Measurements from ENCODE around the gene SLC44A1. TPM values are rescaled to one million over a fixed set of nuclear protein-coding genes. Genes with fewer than 3 reads are reported as not detected.

SLC44A1 gene
- polyA plus RNA-seq, 3 donors, result 6.9 to 52.1 (median 46.5) TPM

GRCh38 chr9:105466898-105467455, 222.5 kb downstream of the SLC44A1 start:
- Mint-ChIP-seq H3K4me1 (no peaks in the 10 kb centered on the region), H3K36me3 (peaks cover 38 to 51% of the 10 kb centered on the region in 2 donors), H3K27me3 (ENCODE audit: low read depth in 3 of 3) (no peaks in the 10 kb centered on the region), H3K9me3 (peaks cover 0 to 3% (median 1%) of the 10 kb centered on the region in 7 donors), H3K27ac (no peak overlapping the region), H3K4me3 (no peak overlapping the region)
- no peak for TF ChIP-seq CTCF (IDR thresholded peaks at IDR 0.05)
- Histone ChIP-seq H3K4me3 (replicated peaks in 1 of 3; ENCODE audit: low read depth in 2 of 3, low read length in 3 of 3) (no peak overlapping the region), H3K9ac (ENCODE audit: insufficient read depth, low read length, poor library complexity, severe bottlenecking) (no peak overlapping the region), H3K27me3 (ENCODE audit: control insufficient read depth in 2 of 2, insufficient read depth in 2 of 2, low read length in 2 of 2) (no peaks in the 10 kb centered on the region), H3K4me2 (replicated peaks; ENCODE audit: extremely low read depth, low read length, poor library complexity, severe bottlenecking) (no peak overlapping the region), H3K36me3 (replicated peaks in 1 of 2; ENCODE audit: control insufficient read depth in 1 of 2, insufficient read depth in 2 of 2, low read length in 2 of 2) (peaks cover 4 to 23% of the 10 kb centered on the region in 2 donors), H3K27ac (ENCODE audit: low read depth in 1 of 2, low read length in 2 of 2) (no peak overlapping the region), H3K4me1 (ENCODE audit: control insufficient read depth in 1 of 2, insufficient read depth in 2 of 2, low read length in 2 of 2) (no peaks in the 10 kb centered on the region), H3K79me2 (ENCODE audit: insufficient read depth, low read length) (no peaks in the 10 kb centered on the region), H3K9me3 (replicated peaks in 1 of 2; ENCODE audit: control insufficient read depth in 1 of 2, insufficient read depth in 1 of 2, low read length in 2 of 2) (no peaks in the 10 kb centered on the region), H4K20me1 (ENCODE audit: insufficient read depth, low read length) (no peaks in the 10 kb centered on the region), H2AFZ (ENCODE audit: insufficient read depth, low read depth, low read length, poor library complexity, severe bottlenecking) (no peak overlapping the region)
- DNase-seq, result no peak
- intact Hi-C loops (cut with micrococcal nuclease), result no loop called here
- WGBS (ENCODE audit: insufficient coverage), result 100% methylated on average over 1 of the region's 3 CpGs

GRCh38 chr9:105468875-105469274, 224.4 kb downstream of the SLC44A1 start:
- Histone ChIP-seq H3K4me2 (replicated peaks; ENCODE audit: extremely low read depth, low read length, poor library complexity, severe bottlenecking) (no peak overlapping the region), H3K9ac (ENCODE audit: insufficient read depth, low read length, poor library complexity, severe bottlenecking) (no peak overlapping the region), H3K27me3 (ENCODE audit: control insufficient read depth in 2 of 2, insufficient read depth in 2 of 2, low read length in 2 of 2) (no peaks in the 10 kb centered on the region), H3K79me2 (ENCODE audit: insufficient read depth, low read length) (no peaks in the 10 kb centered on the region), H3K36me3 (replicated peaks in 1 of 2; ENCODE audit: control insufficient read depth in 1 of 2, insufficient read depth in 2 of 2, low read length in 2 of 2) (peaks cover 4 to 23% of the 10 kb centered on the region in 2 donors), H3K9me3 (replicated peaks in 1 of 2; ENCODE audit: control insufficient read depth in 1 of 2, insufficient read depth in 1 of 2, low read length in 2 of 2) (no peaks in the 10 kb centered on the region), H2AFZ (ENCODE audit: insufficient read depth, low read depth, low read length, poor library complexity, severe bottlenecking) (no peak overlapping the region), H4K20me1 (ENCODE audit: insufficient read depth, low read length) (no peaks in the 10 kb centered on the region), H3K4me3 (replicated peaks in 1 of 3; ENCODE audit: low read depth in 2 of 3, low read length in 3 of 3) (no peak overlapping the region), H3K4me1 (ENCODE audit: control insufficient read depth in 1 of 2, insufficient read depth in 2 of 2, low read length in 2 of 2) (no peaks in the 10 kb centered on the region), H3K27ac (ENCODE audit: low read depth in 1 of 2, low read length in 2 of 2) (no peak overlapping the region)
- no CpG with 5 or more reads among the region's 1 CpG for WGBS (ENCODE audit: insufficient coverage)
- Mint-ChIP-seq H3K9me3 (peaks cover 0 to 3% (median 1%) of the 10 kb centered on the region in 7 donors), H3K4me3 (no peak overlapping the region), H3K27ac (no peak overlapping the region), H3K27me3 (ENCODE audit: low read depth in 3 of 3) (no peaks in the 10 kb centered on the region), H3K36me3 (peaks cover 38 to 53% of the 10 kb centered on the region in 2 donors), H3K4me1 (no peaks in the 10 kb centered on the region)
- no peak for DNase-seq
- no peak for TF ChIP-seq CTCF (IDR thresholded peaks at IDR 0.05)
- intact Hi-C loops (cut with micrococcal nuclease), result no loop called here
